Common myeloid progenitor, CD34-positive (primary cell): Measurements from ENCODE around the gene JPH3.
A peak's percentile ranks its signal among the peaks of the same experiment; 100 is the strongest.

Experiments used
- CTCF ChIA-PET: fragments of 350-600 bp; sonication (Branson Sonifier 250); formaldehyde crosslinking; loops from one replicate; lab custom pipeline; 2021; ENCODE audit warnings: antibody characterized with exemption; lab: Charles Lee
- POLR2A ChIA-PET: fragments of 350-600 bp; sonication (Branson Sonifier 250); formaldehyde crosslinking; loops from one replicate; lab custom pipeline; 2021; ENCODE audit warnings: antibody characterized with exemption; lab: Charles Lee
- DNase-seq, 3 donors: peaks; one replicate each; pipeline versions ENCODE4 v3.0.0 to v3.0.0-alpha.2; 2013
- H3K27ac ChIP-seq, 2 experiments: 1 replicate in 1 of 2; 2 replicates in 1 of 2; pipeline ENCODE4 v1.7.0; 2013; ENCODE audit warnings: inconsistent platforms in 2 of 2, low read length in 2 of 2, mild to moderate bottlenecking in 2 of 2, low read depth in 1 of 2, moderate library complexity in 1 of 2; ENCODE audit not compliant: severe bottlenecking in 2 of 2, insufficient read depth in 1 of 2, poor library complexity in 1 of 2
- H3K27me3 ChIP-seq, 5 experiments: replicated peaks in 2 of 5; 1 replicate in 3 of 5; 2 replicates in 2 of 5; pipeline versions ENCODE4 v1.6.1 to v1.7.0; 2013; ENCODE audit warnings: low read length in 4 of 5, mild to moderate bottlenecking in 2 of 5, moderate library complexity in 2 of 5, inconsistent platforms in 1 of 5; ENCODE audit not compliant: insufficient read depth in 5 of 5, control insufficient read depth in 4 of 5
- H3K36me3 ChIP-seq, 4 experiments: 1 replicate in 2 of 4; 2 replicates in 2 of 4; pipeline versions ENCODE4 v1.6.1 to v1.7.0; 2013; ENCODE audit warnings: low read length in 3 of 4, control low read depth in 1 of 4, mild to moderate bottlenecking in 1 of 4; ENCODE audit not compliant: control insufficient read depth in 4 of 4, insufficient read depth in 4 of 4
- H3K4me1 ChIP-seq, 4 experiments: 1 replicate in 3 of 4; 2 replicates in 1 of 4; pipeline versions ENCODE4 v1.6.1 to v1.7.1; 2013; ENCODE audit warnings: low read length in 3 of 4, mild to moderate bottlenecking in 3 of 4, control low read depth in 1 of 4, inconsistent platforms in 1 of 4, moderate library complexity in 1 of 4; ENCODE audit not compliant: control insufficient read depth in 4 of 4, insufficient read depth in 4 of 4; ENCODE audit errors: control extremely low read depth in 1 of 4
- H3K4me3 ChIP-seq, 7 experiments: 1 replicate in 4 of 7; 2 replicates in 3 of 7; pipeline versions ENCODE4 v1.5.1 to v1.7.0; 2013; ENCODE audit warnings: mild to moderate bottlenecking in 7 of 7, low read length in 6 of 7, moderate library complexity in 6 of 7, inconsistent platforms in 2 of 7, low read depth in 2 of 7, control low read depth in 1 of 7; ENCODE audit not compliant: insufficient read depth in 4 of 7, control insufficient read depth in 1 of 7; ENCODE audit errors: extremely low read depth in 1 of 7
- H3K9me3 ChIP-seq, 5 experiments: 1 replicate in 4 of 5; 2 replicates in 1 of 5; pipeline versions ENCODE4 v1.6.1 to v1.7.1; 2013; ENCODE audit warnings: low read length in 4 of 5, mild to moderate bottlenecking in 2 of 5, inconsistent platforms in 1 of 5, low read depth in 1 of 5, moderate library complexity in 1 of 5; ENCODE audit not compliant: control insufficient read depth in 4 of 5, insufficient read depth in 2 of 5; ENCODE audit errors: control extremely low read depth in 1 of 5
- WGBS: methylation state at CpG from one replicate; pipeline ENCODE4 v1.1.5; 2013; ENCODE audit not compliant: insufficient coverage; 5-methylcytosine and 5-hydroxymethylcytosine counted together

Gene JPH3

DNA sequence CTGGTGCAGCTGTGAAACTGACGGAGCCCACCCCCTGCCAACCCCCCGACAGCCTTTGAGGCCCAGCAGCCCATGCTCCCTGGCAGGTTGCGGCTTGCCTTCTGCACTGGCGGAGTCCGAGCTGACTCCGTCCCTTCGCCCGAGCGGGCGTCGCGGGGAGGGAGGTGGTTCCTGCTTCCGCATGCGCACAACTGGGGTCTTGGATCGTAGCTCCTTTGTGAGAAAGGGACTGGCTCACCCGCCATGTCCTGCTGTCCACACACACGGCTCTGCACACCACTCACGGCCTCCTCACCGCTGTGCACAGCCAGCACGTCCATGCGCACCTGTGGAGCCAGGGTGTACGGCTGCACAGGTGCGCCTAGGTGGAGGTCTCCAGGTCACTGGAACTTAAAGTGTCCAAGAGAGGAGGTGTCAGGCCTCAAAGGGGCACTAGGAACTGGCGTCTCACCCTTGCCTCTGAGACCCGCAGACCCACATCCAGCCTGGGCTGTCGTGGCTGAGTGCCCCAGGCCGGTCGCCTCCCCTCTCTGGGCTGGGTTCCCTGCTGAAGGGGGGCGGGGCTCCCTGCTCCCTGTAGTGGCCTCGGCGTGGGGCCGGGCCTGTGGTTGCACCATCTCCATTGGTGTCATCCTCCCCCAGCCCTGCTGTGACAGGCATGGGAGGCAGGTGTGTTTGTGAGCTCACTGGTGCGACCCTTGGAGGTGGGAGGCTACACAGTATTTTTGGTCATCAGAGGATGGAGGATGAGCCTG lies 45.3 kb downstream of the JPH3 start:
- no peaks in the 10 kb centered on the region for H3K36me3 ChIP-seq
- H3K4me1 ChIP-seq: peaks cover 0 to 2% (median under 1%) of the 10 kb centered on the region in 4 experiments
- ChIA-PET POLR2A (no interaction called here), CTCF (interaction anchor here (1.3 to 1.4 kb wide), 2 partner anchors 10 to 11 kb away, joined by 3 to 5 read pairs; no protein-coding TSS in a partner anchor)
- peaks cover 0 to 47% (median 5%) of the 10 kb centered on the region in 5 experiments for H3K27me3 ChIP-seq
- H3K27ac ChIP-seq: no peak overlapping the region
- no peaks in the 10 kb centered on the region for H3K9me3 ChIP-seq
- no peak for DNase-seq
- H3K4me3 ChIP-seq: no peak overlapping the region
- 96% methylated on average over 32 of the region's 33 CpGs for WGBS

DNA sequence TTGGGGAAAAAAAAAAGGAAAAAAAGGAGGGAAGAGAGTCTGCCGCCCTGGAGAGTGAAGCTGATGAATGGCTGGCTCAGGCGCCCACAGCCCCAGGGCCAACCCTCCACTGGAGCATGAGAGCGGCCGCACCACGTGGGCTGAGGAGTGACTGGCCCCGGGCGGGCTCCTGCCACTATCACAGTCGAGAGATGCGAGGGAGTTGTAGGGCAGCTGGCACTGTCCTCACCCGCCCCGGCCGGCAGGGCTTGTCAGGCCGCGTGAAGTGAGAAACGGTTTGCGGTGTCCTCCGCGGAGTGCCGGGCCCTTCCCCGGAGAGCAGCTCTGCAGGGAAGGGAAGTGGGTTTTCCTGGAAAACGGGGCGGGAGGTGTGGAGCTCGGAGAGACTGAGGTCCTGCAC lies 45.9 kb downstream of the JPH3 start:
- peaks cover 0 to 9% (median 4%) of the 10 kb centered on the region in 4 experiments for H3K4me1 ChIP-seq
- 57% methylated on average over 23 of the region's 23 CpGs for WGBS
- DNase-seq: no peak
- H3K4me3 ChIP-seq: no peak overlapping the region
- no peaks in the 10 kb centered on the region for H3K9me3 ChIP-seq
- peaks cover 0 to 47% (median 5%) of the 10 kb centered on the region in 5 experiments for H3K27me3 ChIP-seq
- ChIA-PET POLR2A (no interaction called here), CTCF (no interaction called here)
- H3K27ac ChIP-seq: no peak overlapping the region
- H3K36me3 ChIP-seq: no peaks in the 10 kb centered on the region

- H3K9me3 ChIP-seq: no peaks in the 10 kb centered on the region
- no peaks in the 10 kb centered on the region for H3K36me3 ChIP-seq
- no peak for DNase-seq
- no peak overlapping the region for H3K4me3 ChIP-seq
- H3K4me1 ChIP-seq: peaks cover 0 to 14% (median 4%) of the 10 kb centered on the region in 4 experiments
- WGBS: 84% methylated on average over 27 of the region's 29 CpGs
- H3K27ac ChIP-seq: no peak overlapping the region
- H3K27me3 ChIP-seq: peaks cover 0 to 47% (median 5%) of the 10 kb centered on the region in 5 experiments
- POLR2A ChIA-PET: no interaction called here
- CTCF ChIA-PET: no interaction called here
Measured at GRCh38 chr16:87648698-87649487, 46.6 kb downstream of the JPH3 start.

GRCh38 chr16:87652386-87652785 lies 50.1 kb downstream of the JPH3 start:
- H3K4me1 ChIP-seq: peaks cover 0 to 22% (median 4%) of the 10 kb centered on the region in 4 experiments
- no peaks in the 10 kb centered on the region for H3K36me3 ChIP-seq
- ChIA-PET CTCF (interaction anchor here (0.9 kb wide), 1 partner anchor 16 kb away, joined by 5 read pairs; no protein-coding TSS in a partner anchor), POLR2A (no interaction called here)
- no peak for DNase-seq
- H3K4me3 ChIP-seq: no peak overlapping the region
- peaks cover 0 to 38% (median 5%) of the 10 kb centered on the region in 5 experiments for H3K27me3 ChIP-seq
- H3K27ac ChIP-seq: no peak overlapping the region
- over 99% methylated on average over 16 of the region's 17 CpGs for WGBS
- H3K9me3 ChIP-seq: no peaks in the 10 kb centered on the region

DNA sequence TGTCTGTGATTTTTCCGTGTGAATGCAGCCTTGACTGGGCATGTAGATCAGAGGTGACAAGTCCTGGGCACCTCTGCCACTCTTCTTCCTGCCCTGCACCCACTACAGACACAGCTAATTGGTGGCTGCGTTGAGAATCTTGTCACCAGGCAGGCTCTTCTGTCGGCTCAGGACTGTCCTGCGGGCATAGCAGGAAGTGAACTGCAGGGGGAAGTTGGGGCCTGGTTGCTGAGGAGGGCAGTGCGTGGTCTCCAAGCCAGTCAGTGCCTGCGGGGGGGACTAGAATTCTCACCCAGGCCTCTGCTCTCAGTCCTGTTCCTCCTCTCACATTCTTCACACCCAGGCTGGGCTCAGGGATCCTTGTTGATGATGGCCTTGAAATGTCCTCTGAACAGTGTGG lies 50.5 kb downstream of the JPH3 start:
- Histone ChIP-seq H3K27ac (no peak overlapping the region), H3K36me3 (no peaks in the 10 kb centered on the region), H3K4me3 (no peak overlapping the region), H3K4me1 (peaks cover 0 to 22% (median 4%) of the 10 kb centered on the region in 4 experiments), H3K27me3 (peaks cover 0 to 38% (median 5%) of the 10 kb centered on the region in 5 experiments), H3K9me3 (peaks cover 0 to 4% (median 2%) of the 10 kb centered on the region in 5 experiments)
- CTCF ChIA-PET: interaction anchor here (0.9 to 2.6 kb wide), 2 partner anchors 15 to 17 kb away, joined by 5 to 8 read pairs; no protein-coding TSS in a partner anchor
- POLR2A ChIA-PET: no interaction called here
- WGBS: 44% methylated on average over 3 of the region's 6 CpGs
- peak in 2 of 3 donors; percentile 27 to 30 for DNase-seq

GRCh38 chr16:87653234-87653633 lies 50.9 kb downstream of the JPH3 start:
- H3K9me3 ChIP-seq: peaks cover 0 to 6% (median 4%) of the 10 kb centered on the region in 5 experiments
- ChIA-PET POLR2A (no interaction called here), CTCF (interaction anchor here (0.9 to 2.6 kb wide), 2 partner anchors 15 to 17 kb away, joined by 5 to 8 read pairs; no protein-coding TSS in a partner anchor)
- no peaks in the 10 kb centered on the region for H3K36me3 ChIP-seq
- peaks cover 0 to 22% (median 4%) of the 10 kb centered on the region in 4 experiments for H3K4me1 ChIP-seq
- DNase-seq: peak in 1 of 3 donors; percentile 14
- H3K27ac ChIP-seq: no peak overlapping the region
- no peak overlapping the region for H3K4me3 ChIP-seq
- WGBS: 94% methylated on average over 2 of the region's 5 CpGs
- peaks cover 0 to 36% (median 5%) of the 10 kb centered on the region in 5 experiments for H3K27me3 ChIP-seq
